ENCODE data around the gene BMP7.

- TF ChIP-seq EZH2 (IDR thresholded peaks at IDR 0.05) (no peak), POLR2AphosphoS5 (IDR thresholded peaks at IDR 0.05; ENCODE audit: borderline replicate concordance, low read depth, low read length) (no peak)
Measured at GRCh38 chr20:57138198-57138995, 128.0 kb downstream of the BMP7 start.
